CD4-positive, alpha-beta T cell treated with Interleukin-6 at 100 ng/mL for 8 hours (primary cell): ENCODE data around the gene CACNA1I.

Experiments used
- DNase-seq: peaks from one replicate; pipeline ENCODE4 v3.0.0-alpha.2; 2020; ENCODE audit warnings: mixed read lengths, low spot score

CACNA1I gene

DNA sequence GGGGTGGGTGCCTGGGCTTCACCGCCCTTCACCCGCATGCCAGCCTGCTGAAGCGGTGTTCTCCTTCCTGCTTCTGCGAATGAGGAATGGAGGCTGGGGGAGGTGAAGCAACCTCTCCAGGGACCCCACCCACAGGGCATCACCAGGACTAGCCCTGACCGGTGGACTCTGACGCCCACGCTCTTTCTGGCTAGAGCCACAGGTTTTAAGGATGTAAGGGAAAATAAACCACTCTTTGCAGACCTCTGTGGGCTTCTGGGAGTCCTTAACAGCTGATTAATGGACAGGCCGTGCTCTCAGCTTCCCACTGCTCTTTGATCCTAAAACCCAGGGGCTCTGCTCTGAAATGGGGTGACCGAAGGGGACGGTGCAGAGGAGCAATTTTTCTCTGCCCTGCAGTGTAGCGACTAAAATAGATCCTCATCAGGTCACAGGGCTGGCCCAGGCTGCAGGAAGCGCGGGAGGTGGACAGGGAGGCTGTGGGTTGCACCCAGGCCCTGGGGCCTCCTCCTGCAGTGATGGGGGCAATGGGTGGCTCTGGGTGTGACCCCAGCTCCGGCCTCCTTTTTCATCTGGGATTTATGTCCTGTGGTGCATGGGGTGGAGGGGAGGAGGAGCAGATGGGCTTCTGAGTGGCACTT is 127.4 kb downstream of the CACNA1I start:
- no peak for DNase-seq

DNA sequence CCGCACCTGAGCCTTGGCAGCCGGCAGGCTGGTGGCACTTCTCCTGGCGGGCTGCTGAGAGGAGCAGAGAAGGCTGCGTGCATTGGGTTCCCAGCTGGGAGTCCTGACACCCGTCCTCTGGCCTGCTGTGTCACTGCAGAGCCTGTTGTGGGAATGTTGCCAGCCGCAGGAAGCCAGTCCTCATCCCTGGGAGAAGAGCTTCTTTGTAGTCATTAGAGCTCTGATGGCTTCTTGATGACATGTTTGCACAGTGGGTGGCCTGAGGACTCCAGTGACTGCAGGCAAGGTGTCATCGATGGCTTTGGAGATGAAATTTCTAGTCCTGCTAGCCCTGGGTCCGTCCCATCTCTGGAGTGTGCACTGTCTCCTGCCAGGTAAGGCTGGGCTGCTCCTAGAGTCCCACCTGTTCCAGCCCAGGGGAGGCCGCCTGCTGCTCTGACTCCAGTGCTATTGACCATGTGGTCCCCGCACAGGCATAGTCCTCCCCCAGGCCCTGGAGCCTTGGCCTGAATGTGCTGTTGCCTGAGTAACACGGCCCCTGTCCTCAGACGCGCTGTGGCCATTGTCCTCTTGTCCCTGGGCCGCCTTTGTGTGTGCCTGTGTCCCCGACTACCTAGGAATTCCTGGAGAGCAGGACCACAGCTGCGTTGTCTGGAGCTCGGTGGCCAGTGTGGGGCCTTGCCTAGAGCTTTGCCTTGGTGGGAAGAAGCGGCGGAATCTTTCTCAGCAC is 129.2 kb downstream of the CACNA1I start:
- DNase-seq = no peak

DNA sequence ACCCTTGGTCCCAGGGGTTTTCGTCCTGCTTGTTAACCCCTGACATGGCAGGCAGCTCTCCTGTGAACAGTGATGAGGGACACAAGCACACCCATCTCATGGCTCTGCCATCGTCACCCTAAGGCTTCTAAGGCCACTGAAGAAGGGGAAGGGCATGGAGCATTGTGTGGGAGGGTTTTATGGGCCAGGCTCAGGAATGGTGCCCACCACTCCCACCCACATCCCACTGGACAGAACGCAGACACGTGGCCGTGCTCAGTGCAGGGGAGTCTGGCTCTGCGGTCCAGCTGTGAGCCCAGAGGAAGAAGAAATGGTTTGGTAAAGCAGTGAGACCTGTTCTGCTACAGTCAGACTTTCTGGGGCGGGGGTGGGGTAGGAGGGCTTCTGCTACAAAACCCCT is 130.0 kb downstream of the CACNA1I start:
- no peak for DNase-seq

DNA sequence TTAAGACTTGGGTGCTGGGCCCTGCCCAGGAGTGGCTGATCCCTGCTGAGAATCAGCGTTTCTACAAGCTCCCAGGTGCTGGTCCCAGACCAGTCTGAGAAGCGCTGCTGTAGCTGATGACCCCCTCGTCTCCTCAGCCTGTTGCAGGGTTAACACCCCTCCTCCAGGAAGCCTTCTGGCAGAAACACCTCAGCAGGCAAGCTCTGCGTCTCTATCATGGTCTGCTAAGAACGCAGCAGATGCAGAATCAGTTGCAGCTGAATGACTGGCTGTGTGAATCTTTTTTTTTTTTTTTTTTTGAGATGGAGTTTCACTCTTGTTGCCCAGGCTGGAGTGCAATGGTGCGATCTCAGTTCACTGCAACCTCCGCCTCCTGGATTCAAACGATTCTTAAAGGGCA is 132.5 kb downstream of the CACNA1I start:
- no peak for DNase-seq

DNA sequence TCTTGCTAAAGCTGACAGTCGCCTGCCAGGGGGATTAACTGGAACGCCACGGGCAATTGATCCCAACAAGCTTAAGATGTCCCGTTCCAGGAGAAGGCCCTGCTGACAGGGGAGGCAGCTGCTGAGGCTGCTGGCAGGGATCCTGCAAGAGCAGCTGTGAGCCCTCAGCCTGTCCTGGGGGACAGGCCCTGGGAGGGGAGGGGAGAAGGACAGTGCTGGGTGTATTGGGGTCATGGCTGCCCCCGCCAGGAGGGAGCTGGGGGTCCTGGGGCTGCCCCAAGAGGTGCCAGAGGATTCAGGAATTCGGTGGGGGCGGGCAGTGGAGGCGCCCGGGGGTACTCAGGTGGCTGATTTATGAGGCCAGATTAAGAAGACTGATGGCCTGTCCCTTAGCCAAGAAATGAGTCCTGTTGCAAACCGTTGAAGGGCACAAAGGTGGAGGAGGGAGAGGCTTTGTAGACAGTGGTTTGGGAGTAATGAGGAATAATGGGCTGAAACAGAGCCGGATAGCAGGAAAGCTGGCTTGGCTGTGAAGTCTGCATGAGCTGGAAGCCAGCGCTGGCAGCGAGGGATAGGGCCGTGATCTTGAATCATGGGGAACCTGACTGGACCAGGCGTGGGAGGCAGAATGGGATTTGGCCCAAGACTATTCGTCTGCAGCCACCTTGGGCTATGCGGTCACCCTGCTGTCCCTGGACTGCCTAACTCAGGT is 133.5 kb downstream of the CACNA1I start:
- DNase-seq = no peak

DNA sequence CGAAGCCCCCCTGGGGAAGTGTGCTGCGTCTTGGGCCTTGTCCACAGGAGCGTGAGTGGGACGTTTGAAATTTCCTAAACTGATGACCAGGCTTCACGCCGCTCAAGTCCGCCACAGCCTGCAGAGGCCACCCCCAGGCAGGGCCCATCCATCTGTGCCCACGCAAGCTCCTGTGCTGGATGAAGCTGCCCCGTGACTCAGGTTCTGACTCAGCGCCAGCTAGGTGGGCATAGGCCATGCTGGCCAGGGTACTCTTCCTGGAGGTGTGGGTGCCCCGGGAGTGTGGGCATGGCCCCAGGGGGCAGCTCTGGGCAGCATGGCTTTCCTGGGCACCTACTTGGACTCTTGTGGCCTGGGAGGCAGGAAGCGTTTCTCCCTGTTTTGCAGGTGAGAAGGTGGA is 134.8 kb downstream of the CACNA1I start:
- DNase-seq = no peak

DNA sequence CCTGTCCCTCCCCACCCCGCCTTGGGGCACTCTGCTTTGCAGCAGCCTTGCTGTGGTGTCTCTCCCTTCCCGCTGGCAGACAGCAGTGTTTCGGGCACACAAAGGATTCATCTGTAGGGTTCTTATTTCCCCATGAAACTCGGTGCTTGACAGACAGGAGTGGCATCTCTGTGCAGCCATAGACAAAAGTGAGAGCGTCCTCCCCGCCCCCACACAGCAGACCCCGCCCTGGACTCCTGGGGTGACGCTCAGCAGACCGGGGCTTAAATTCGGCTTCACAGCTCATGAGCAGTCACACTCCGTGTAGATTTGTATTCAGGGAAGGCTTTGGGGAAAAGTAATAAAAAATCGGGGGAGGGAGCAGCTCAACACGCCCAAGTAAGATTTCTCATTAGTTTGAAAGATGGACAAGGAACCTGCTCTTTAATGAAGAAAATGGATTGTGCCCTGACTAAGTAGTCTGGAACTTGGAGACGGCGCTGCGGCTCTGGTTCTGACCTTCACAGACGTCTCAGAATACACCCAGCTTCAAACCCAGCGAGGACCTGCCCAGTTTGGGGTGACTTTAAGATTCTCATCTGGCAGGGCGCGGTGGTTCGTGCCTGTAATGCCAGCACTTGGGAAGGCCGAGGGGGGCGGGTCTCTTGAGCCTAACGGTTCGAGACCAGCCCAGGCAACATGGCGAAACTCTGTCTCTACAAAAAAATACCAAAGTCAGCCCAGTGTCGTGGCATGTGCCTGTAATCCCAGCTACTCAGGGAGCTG is 136.0 kb downstream of the CACNA1I start:
- no peak for DNase-seq

DNA sequence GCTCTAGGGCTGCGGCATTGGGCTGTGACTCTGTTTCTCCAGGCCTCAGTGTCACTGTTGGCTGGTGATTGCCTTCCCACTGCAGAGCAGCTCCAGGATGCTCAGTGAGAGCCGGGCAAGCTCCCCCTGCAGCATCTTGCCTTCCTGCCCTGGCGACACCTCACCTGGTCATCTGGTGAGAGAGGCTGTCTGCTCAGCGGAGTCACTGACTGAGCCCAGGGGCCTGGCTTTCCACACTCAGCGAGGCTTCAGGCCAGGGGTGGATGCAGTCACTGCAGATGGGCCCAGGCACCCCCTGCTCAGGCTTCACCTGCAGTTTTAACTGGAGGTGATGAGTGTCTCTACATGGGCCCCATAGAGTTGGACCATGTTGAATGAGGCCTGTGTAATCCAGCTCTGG is 136.8 kb downstream of the CACNA1I start:
- DNase-seq = no peak

GRCh38 chr22:39707816-39708215 is 137.3 kb downstream of the CACNA1I start:
- no peak for DNase-seq

DNA sequence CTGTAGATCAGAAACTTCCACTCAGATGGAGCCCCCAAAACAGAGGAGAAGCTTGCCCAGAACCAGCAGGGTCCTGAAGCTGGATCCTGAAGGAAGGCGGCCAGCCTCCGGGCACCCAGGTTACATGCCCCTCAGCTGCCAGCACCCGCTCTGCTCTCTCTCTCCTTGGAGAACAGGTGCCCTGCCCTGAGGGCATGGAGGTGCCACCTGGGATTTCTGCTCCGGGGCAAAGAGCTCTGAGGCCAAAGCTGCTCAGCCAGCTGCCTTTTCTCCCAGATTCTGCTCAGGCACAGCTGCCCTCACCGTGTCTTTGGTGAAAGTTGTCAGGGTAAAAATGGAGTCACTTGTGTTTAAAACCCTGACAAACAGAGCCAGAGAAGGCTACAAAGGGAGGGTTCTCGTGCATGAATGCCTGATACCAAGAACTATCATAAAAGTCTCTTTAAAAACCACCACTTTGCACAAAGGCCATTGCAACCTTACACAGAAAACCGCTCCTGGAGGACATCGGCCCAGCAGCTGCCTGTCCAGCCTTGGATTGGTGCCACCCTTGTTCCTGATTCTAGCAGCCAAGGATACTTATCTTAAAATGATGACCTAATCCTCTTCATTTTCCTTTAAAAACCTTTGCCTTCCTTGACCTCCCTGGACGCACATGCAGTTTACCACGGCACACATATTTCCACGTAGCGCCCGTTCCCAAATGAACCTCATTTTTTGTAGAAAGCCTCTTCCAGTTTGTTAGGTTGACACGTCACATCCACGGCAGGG is 140.0 kb downstream of the CACNA1I start:
- no peak for DNase-seq

- no peak for DNase-seq
Observed at GRCh38 chr22:39712081-39712480, 141.5 kb downstream of the CACNA1I start.

DNA sequence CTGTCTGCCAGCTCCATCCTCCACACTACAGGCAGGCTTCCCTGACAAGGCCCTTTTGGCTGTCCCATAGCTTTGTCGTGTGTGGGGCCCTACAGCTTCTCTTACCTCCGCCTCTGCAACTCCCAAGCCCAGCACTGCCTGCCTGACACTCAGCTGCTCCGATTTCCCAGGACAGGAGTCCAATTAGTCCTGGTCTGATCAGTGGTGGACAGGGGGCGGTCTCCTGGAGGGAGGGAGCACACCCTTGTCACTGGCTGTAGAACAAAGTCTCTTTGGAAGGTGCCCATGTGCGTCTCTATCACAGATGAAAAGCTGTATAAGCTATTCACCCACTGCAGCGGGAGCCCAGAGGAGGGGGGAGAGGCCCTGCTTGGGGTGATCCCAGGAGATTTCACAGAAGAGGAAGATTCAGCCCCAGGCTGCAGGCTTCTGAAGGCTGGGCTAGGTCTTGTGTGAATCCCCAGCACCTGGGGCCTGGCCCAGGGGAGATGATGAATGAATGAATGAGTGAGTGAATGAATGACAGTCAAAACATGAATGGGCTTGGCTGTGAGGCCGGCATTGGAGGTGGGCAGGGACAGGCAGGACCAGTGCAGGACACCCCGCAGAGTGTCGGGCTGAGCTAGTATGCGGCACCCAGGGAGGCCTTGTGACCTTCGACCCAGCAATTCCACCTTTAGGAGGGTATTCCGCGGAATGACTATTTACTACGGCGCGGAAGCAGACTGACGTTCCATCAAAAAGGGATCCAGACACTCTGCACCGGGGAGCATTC is 142.4 kb downstream of the CACNA1I start:
- DNase-seq = no peak

- DNase-seq = no peak
Observed at GRCh38 chr22:39713799-39714290, 143.3 kb downstream of the CACNA1I start.

DNA sequence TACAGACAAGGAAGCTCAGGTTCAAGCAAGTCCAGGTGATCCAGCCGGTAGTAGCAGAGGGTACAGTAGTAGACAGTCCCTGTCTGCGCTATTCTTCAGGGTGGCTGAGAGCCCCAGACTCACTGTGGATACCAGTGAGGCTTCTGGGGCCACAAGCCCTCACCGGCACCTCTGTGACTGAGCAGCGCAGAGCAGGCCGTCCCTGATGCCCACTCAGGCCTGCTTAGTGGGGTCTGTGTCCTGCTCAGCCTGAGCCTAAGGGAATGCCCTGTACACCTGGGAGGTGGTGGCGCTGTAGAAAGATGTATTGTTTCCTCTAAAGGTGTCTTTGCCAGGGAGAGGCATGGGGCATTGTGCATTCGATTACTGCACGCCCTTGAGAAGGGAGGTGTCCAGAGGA is 143.8 kb downstream of the CACNA1I start:
- no peak for DNase-seq

- no peak for DNase-seq
Observed at GRCh38 chr22:39715778-39716495, 145.4 kb downstream of the CACNA1I start.

- DNase-seq = no peak
Observed at GRCh38 chr22:39716534-39716933, 146.0 kb downstream of the CACNA1I start.

DNA sequence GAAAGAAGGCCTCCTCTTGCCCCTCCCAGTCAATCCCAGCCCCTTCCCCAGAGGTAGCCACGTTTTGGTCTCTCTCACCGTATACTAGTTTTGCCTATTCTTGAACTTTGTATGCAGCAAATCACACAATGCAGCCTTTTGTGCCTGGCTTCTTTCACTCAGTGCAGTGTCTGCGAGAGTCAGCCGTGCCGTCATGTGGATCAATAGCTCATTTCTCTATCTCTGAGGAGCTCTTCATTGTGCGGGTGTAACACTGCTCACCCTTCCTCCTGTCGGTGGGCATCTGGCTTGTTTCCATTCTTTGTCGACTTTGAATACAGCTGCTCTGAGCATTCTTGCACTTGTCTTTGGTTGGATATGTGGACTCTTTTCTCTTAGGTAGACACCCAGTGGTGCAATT is 146.5 kb downstream of the CACNA1I start:
- DNase-seq = no peak

DNA sequence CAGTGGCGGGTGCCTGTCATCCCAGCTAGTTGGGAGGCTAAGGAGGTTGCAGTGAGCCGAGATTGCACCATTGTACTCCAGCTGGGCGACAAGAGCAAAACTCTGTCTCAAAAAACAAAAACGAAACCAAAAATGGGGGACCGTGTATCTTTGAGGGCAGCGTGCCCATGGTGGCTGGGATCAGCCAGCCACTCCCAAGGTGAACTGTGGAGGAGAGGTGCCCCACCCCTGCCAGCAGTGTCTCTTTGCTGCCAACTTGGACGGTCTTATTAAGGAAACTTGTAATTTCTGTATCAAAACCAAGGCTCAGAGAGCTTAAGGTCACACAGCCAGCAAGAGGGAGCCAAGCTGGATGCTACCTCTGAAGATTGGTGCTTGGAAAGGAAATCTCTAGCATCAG is 147.7 kb downstream of the CACNA1I start:
- no peak for DNase-seq

GRCh38 chr22:39718921-39719475 is 148.4 kb downstream of the CACNA1I start:
- DNase-seq = no peak
